Astrocyte of the cerebellum (primary cell): ENCODE results near the gene RBL1.
"Not testable (repeated sequence)": the region's sequence is repeated elsewhere in the genome, so short reads cannot be mapped to it uniquely, and the experiment has no call there.

ENCODE experiments used
- DNase-seq: peaks from one replicate; pipeline ENCODE4 v3.0.0-alpha.2; 2011; ENCODE audit warnings: low read depth
- H3K4me3 ChIP-seq: 2 replicates; pipeline ENCODE4 v1.5.1; 2011; ENCODE audit warnings: mild to moderate bottlenecking, low read depth, low read length, moderate library complexity
- in situ Hi-C: cut with HindIII; loops from 2 replicates; pipeline ENCODE4 v1.10.0; 2017; ENCODE audit warnings: low sequenced_read_pairs
- TF ChIP-seq, protein P1 (sequence below): IDR thresholded peaks from 2 replicates; pipeline ENCODE4 v1.5.1; 2012; ENCODE audit warnings: low read length, low read depth, moderate library complexity, mild to moderate bottlenecking; ENCODE audit errors: missing control alignments

The RBL1 gene

DNA sequence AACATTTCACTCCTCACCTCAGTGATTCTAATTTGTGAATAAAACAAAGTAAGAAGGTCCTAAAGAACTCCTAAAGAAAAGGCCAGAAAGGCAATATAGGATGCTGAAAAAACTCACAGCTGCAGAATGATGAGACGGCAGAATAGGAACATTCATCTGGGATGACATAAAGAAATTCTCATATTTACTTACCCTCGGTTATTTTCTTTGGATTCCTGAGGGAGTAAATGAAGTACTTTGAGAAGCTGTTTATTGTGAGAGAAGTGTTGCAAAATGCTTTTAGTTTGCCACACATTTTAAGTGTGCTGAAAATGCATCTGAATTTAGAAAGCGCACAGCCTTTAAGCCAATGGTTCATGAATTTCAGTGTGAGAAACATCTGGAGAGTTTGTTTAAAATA, 35.7 kb upstream of the RBL1 start:
- no peak for DNase-seq
- in situ Hi-C loops = no loop called here
- TF ChIP-seq, protein P1, sequence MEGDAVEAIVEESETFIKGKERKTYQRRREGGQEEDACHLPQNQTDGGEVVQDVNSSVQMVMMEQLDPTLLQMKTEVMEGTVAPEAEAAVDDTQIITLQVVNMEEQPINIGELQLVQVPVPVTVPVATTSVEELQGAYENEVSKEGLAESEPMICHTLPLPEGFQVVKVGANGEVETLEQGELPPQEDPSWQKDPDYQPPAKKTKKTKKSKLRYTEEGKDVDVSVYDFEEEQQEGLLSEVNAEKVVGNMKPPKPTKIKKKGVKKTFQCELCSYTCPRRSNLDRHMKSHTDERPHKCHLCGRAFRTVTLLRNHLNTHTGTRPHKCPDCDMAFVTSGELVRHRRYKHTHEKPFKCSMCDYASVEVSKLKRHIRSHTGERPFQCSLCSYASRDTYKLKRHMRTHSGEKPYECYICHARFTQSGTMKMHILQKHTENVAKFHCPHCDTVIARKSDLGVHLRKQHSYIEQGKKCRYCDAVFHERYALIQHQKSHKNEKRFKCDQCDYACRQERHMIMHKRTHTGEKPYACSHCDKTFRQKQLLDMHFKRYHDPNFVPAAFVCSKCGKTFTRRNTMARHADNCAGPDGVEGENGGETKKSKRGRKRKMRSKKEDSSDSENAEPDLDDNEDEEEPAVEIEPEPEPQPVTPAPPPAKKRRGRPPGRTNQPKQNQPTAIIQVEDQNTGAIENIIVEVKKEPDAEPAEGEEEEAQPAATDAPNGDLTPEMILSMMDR = no peak
- H3K4me3 ChIP-seq = no peak overlapping the region

DNA sequence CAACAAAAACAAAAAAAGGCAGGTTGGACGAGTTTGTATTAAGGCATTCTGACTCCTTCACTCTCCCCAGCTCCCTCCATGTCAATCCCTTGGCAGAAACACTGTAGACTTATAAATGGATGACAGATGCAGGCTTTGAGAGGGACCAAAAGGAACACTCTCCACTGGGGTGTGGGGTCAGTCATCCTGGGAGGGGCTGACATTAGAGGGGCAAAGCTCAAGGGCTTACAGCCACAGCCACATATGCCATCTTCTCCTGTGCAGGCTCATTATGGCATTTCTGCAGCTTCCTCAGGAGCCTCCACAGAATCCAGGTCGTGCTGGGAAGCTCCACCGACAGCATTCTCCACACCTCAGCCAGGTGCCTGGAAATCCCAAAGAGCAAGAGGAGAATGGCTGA, 33.0 kb upstream of the RBL1 start:
- TF ChIP-seq, protein P1 = no peak
- in situ Hi-C loops = no loop called here
- no peak overlapping the region for H3K4me3 ChIP-seq
- DNase-seq = no peak

DNA sequence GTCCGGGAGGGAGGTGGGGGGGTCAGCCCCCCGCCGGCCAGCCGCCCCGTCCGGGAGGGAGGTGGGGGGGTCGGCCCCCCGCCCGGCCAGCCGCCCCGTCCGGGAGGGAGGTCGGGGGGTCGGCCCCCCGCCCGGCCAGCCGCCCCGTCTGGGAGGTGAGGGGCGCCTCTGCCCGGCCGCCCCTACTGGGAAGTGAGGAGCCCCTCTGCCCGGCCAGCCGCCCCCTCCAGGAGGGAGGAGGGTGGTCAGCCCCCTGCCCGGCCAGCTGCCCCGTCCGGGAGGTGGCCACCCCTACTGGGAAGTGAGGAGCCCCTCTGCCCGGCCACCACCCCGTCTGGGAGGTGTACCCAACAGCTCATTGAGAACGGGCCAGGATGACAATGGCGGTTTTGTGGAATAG, 30.5 kb upstream of the RBL1 start:
- in situ Hi-C loops, H3K4me3 ChIP-seq, DNase-seq: not testable (repeated sequence)

DNA sequence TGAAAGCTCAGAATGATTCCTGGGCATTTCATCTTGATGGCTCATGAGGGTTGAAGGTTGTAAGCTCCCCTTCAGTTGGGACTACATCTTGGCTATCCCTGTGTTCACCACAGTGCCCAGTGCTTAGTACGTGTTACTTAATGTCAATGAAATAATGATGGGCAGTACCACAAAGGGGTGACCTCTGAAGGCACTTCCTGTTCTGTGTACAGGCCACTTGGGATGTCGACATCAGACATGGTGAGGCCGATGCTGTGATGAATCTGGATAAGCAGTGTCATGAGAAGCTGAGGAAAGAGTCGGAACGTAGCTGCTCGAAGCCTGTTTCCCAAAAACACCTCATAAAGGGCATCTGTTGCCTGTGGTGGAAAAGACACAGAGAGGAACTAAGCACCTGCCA, 27.6 kb upstream of the RBL1 start:
- no peak overlapping the region for H3K4me3 ChIP-seq
- TF ChIP-seq, protein P1 = no peak
- no peak for DNase-seq
- in situ Hi-C loops = loop anchor here (5.0 kb wide), 1 partner anchor 44 kb away; no protein-coding TSS in a partner anchor

DNA sequence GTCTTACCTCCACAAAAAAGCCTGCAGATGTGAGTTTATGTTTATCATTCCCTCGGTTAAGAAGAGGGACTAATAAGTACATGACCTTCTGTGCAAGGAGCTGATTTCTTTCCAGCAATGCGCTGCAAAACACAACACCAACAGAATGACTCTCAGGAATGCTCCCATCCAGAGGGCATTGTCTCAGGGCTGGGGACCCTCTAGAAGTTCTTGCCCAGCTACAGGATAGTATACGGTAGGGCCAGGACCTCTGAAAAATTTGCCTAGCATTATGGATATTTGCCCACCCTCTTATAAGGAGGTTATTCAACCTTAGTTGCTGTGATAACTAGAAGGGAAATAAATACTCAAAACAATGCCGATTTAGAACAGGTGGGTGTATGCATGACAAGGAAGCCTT, 24.7 kb upstream of the RBL1 start:
- in situ Hi-C loops = loop anchor here (5.0 kb wide), 1 partner anchor 47 kb away; no protein-coding TSS in a partner anchor
- H3K4me3 ChIP-seq = no peak overlapping the region
- DNase-seq = no peak
- TF ChIP-seq, protein P1 = no peak

DNA sequence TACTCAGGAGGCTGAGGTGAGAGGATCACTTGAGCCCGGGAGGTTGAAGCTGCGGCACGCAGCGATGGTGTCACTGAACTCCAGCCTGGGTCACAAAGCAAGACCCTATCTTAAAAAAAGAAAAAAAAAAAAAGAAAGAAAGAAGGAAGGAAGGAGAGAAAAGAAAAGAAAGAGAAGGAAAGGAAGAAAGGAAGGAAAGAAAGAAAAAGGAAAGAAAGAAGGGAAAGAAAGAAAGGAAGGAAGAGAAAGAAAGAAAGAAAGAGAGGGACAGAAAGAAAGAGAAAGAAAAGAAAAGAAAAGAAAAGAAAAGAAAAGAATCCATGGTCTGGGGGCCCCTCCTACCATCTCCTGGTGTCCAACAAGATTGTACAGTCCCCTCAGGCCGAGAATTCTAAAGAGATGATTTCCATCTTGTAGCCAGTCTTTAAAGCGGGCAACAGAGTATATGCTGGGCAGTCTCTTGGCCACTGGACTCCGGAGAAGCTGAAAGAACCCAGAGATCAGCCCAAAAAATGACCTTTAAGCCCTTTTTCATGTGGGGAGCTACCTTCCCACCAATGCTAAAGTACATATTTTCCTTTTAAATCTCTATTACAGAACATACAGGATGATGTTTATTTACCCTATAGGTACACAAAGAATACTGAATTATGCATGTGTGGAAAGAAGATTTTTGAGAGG, 23.7 kb upstream of the RBL1 start:
- in situ Hi-C loops = loop anchor here (5.0 kb wide), 1 partner anchor 48 kb away; no protein-coding TSS in a partner anchor
- TF ChIP-seq, protein P1 = no peak
- DNase-seq = no peak
- H3K4me3 ChIP-seq = no peak overlapping the region

DNA sequence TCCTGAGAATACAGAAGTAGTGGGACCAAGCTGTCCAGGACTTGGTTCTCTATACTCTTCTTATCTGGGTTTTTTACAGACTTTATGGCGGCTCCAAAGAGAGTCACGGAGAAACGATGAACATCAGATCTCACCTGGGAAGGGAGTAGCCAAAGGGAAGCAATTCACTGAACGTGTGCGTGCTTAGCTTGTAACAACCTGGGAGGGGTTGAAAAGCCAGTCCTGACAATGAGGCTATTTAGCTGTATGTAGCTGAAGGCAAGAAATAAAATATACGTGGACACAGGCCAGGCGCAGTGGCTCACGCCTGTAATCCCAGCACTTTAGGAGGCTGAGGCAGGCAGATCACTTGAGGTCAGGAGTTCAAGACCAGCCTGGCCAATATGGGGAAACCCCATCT, 18.2 kb upstream of the RBL1 start:
- TF ChIP-seq, protein P1 = no peak
- in situ Hi-C loops = no loop called here
- DNase-seq = no peak
- no peak overlapping the region for H3K4me3 ChIP-seq
